ENCODE data around the gene SGCD.

SGCD gene

DNA sequence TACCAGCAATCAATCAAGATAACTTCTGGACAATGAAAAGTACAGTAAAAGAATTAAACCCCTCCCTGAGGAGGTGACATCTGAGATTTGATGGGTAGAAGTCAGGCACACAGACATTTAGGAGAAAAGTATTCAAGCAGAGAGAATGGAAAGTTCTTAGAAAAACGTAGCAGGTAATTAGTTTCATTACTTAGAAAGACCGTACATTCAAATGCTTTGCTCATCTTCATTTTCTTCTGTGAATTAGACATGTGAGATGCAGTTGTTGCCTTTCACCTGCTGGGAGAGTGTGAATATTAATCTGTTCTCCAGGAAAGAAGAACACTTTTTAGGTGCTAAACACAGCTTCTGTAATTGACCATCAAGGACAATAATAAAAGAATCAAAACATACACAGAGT is 451.8 kb downstream of the SGCD start:
- DNase-seq (ENCODE audit: low spot score): no peak

DNA sequence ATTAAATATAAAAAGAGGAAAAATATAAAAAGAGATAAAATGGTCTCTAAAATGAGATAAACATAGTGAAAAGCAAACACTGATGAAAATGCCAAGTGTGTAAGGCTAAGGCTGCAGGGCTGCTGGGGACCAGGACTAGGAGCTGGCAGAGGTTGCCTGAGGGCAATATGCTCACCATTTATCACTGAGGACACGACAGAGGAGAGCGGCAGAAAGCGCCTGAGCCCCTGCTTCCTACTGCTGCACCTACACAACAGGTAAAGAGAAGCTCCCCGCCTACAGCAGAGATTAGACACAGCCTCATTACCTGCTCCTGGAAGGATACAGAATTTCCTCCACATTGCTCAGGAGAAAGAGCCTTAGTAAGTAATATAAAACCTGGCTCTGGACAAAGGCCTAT is 452.5 kb downstream of the SGCD start:
- no peak for DNase-seq (ENCODE audit: low spot score)

- DNase-seq (ENCODE audit: low spot score): no peak
Observed at GRCh38 chr5:156783092-156783491, 456.1 kb downstream of the SGCD start.

- DNase-seq (ENCODE audit: low spot score): no peak
Observed at GRCh38 chr5:156794687-156795086, 467.7 kb downstream of the SGCD start.

DNA sequence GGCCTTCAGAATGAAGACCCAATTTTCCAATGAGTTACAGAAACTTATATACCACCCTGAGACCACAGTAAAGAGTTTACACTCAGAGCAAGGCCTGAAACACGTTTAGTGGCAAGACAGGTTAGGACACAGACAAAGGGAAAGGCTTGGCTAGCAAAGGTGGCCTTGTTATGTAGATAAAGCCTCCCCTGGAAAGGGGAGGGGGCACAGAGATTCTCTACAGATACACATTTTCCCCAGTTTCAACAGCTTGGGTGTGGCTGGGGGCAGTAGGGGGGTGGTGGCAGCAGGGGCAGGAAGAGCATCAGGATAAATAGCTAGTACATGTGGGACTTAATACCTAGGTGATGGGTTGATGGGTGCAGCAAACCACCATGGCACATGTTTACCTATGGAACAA is 471.2 kb downstream of the SGCD start:
- no peak for DNase-seq (ENCODE audit: low spot score)

DNA sequence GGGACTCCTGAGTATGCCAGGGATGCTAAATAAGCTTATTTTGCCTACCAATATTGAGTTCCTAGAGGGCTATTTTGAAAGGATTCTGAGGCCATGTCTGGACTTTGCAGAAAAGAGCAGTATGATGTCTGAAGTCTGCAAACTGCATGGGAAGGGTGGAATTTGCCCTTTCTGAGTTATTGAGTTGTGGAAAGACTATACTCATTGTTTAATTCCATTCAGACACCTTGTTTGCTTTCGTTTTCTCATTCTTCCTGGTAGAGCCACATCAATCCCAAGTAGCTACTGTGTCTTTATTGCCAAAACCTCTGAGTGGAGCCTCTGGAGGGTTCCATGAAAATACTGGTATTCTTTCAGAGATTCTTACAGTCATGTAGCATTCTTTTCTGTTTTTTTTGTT is 472.2 kb downstream of the SGCD start:
- DNase-seq (ENCODE audit: low spot score): no peak

GRCh38 chr5:156800929-156801328 is 474.0 kb downstream of the SGCD start:
- DNase-seq (ENCODE audit: low spot score): peak; percentile 31

DNA sequence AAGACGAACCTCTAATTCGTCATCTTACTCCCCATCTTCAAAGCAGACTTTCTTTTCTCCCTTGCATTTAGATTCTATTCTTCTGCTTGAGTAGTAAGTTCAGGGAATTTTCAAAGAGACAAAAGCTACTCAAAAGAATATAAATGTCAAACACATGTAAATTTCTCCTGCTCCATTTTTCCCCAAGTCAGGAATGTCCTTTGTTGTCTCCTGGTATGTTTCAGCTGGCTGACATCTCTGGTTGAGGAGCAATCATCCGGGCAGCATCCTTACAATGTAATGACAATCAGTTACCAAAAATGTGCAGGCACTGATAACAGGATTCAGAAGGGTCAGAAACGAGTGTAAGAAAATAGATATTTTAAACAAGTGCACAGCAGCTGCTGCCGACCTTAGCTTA is 475.5 kb downstream of the SGCD start:
- DNase-seq (ENCODE audit: low spot score): no peak

GRCh38 chr5:156803404-156803803 is 476.4 kb downstream of the SGCD start:
- DNase-seq (ENCODE audit: low spot score): no peak

DNA sequence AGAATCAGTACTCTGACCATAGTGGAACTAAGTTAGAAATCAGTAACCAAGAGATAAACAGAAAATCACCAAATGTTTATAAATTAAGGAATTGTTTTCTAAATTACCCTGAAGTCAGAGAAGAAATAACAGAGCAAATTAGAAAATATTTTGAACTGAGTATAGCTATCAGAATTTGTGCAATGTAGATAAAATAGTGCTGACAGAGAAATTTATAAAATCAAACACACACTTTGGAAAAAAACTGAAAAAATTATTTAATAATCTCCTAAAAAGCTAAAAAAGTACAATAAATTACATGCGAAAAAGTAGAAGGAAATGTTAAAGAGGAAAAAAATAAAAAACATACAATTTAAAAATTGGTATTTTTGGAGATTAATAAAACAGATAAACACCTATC is 486.0 kb downstream of the SGCD start:
- DNase-seq (ENCODE audit: low spot score): no peak

DNA sequence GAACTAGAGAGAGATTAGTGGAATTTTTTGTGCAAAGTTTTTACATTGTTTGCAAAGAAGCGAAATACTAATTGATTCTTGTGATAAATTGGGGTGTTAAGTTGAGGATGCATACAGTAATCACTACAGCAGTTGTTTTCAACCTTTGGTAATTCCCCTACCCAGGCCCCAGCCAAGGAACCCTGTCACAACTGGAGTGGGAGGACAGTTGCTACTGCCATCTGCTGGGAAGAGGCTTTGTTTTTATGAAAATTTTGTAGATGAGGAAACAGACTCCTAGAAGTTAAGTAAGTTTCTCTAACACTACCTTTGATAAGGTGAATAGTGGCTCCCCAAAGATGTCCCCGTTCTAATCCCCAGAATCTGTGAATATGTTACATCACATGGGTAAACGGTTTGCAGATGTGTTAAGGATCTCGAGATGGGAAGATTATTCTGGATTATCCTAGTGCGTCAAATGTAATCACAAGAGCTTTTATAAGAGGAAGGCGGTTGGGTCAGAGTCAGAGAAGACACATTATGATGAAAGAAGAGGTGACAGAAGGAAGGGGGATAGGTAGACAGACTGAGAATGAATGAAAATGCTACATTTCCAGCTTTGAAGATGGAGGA is 489.1 kb downstream of the SGCD start:
- peak; percentile 23 for DNase-seq (ENCODE audit: low spot score)

Measured in Ammon's horn (tissue), 1 donor.